Progenitor cell of endocrine pancreas (in vitro differentiated cells): Measurements from ENCODE around the gene PCDHB3. TPM values are rescaled to one million over a fixed set of nuclear protein-coding genes. Genes with fewer than 3 reads are reported as not detected.
A peak's percentile ranks its signal among the peaks of the same experiment; 100 is the strongest.
"Not testable (repeated sequence)": the region's sequence is repeated elsewhere in the genome, so short reads cannot be mapped to it uniquely, and the experiment has no call there.

ENCODE experiments used
- DNase-seq: peaks from one replicate; pipeline ENCODE4 v3.0.0; 2021; ENCODE audit warnings: low spot score; ENCODE audit not compliant: unreplicated experiment
- H3K27ac Mint-ChIP-seq: 2 replicates; pipeline ENCODE4 v1.8.0; 2021; ENCODE audit warnings: mild to moderate bottlenecking, moderate library complexity, mixed read lengths
- H3K27me3 Mint-ChIP-seq: 2 replicates; pipeline ENCODE4 v1.8.0; 2021; ENCODE audit warnings: mixed read lengths
- H3K36me3 Mint-ChIP-seq: 2 replicates; pipeline ENCODE4 v1.8.0; 2022; ENCODE audit warnings: mixed read lengths; ENCODE audit not compliant: insufficient read depth
- H3K4me1 Mint-ChIP-seq: 2 replicates; pipeline ENCODE4 v1.8.0; 2021; ENCODE audit warnings: low read depth, mixed read lengths
- H3K4me3 Mint-ChIP-seq: 2 replicates; pipeline ENCODE4 v1.8.0; 2021; ENCODE audit warnings: low read depth, mild to moderate bottlenecking, moderate library complexity, mixed read lengths
- H3K9me3 Mint-ChIP-seq: 2 replicates; pipeline ENCODE4 v1.8.0; 2021; ENCODE audit warnings: low read depth, mixed read lengths
- total RNA-seq: library from RNA; stranded (reverse); gene quantifications from 2 replicates; pipeline ENCODE4 v1.2.1, GENCODE V29; 2021
- TF ChIP-seq, protein P1 (sequence below): fragments of 200-600 bp; sonication (generic); IDR thresholded peaks from one replicate; pipeline ENCODE4 v1.5.0; 2021; ENCODE audit warnings: antibody characterized with exemption, mild to moderate bottlenecking; ENCODE audit not compliant: unreplicated experiment

The PCDHB3 gene
- total RNA-seq, 1 donor from 2014 or later = 9.1 TPM

GRCh38 chr5:141135030-141135717, 34.9 kb downstream of the PCDHB3 start, which contains the start of gene PCDHB5:
Gene PCDHB5, plus strand, starts transcription at chr5:141135206. Its CDS starts 229 bp downstream, at chr5:141135435.
- Mint-ChIP-seq H3K4me3 (peak within 1 kb of the TSS; percentile 80), H3K27ac (peak within 1 kb of the TSS; percentile 98), H3K36me3 (peaks cover 67% of the 10 kb centered on the region), H3K9me3 (peaks cover 64% of the 10 kb centered on the region), H3K27me3 (no peaks in the 10 kb centered on the region), H3K4me1 (no peaks in the 10 kb centered on the region)
- TF ChIP-seq, protein P1, sequence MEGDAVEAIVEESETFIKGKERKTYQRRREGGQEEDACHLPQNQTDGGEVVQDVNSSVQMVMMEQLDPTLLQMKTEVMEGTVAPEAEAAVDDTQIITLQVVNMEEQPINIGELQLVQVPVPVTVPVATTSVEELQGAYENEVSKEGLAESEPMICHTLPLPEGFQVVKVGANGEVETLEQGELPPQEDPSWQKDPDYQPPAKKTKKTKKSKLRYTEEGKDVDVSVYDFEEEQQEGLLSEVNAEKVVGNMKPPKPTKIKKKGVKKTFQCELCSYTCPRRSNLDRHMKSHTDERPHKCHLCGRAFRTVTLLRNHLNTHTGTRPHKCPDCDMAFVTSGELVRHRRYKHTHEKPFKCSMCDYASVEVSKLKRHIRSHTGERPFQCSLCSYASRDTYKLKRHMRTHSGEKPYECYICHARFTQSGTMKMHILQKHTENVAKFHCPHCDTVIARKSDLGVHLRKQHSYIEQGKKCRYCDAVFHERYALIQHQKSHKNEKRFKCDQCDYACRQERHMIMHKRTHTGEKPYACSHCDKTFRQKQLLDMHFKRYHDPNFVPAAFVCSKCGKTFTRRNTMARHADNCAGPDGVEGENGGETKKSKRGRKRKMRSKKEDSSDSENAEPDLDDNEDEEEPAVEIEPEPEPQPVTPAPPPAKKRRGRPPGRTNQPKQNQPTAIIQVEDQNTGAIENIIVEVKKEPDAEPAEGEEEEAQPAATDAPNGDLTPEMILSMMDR = peak; percentile 62
- no peak for DNase-seq

- no peak for DNase-seq
- Mint-ChIP-seq H3K27ac (peak overlapping the region; percentile 98), H3K27me3 (no peaks in the 10 kb centered on the region), H3K36me3 (peaks cover 66% of the 10 kb centered on the region), H3K4me1 (no peaks in the 10 kb centered on the region), H3K4me3 (peak overlapping the region; percentile 80), H3K9me3 (peaks cover 60% of the 10 kb centered on the region)
- TF ChIP-seq, protein P1 = no peak
Measured at GRCh38 chr5:141135718-141136266, 35.5 kb downstream of the PCDHB3 start.

DNA sequence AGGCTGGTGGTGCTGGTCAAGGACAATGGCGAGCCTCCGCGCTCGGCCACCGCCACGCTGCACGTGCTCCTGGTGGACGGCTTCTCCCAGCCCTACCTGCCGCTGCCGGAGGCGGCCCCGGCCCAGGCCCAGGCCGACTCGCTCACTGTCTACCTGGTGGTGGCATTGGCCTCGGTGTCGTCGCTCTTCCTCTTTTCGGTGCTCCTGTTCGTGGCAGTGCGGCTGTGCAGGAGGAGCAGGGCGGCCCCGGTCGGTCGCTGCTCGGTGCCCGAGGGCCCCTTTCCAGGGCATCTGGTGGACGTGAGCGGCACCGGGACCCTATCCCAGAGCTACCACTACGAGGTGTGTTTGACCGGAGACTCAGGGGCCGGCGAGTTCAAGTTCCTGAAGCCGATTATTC, 37.1 kb downstream of the PCDHB3 start:
- H3K4me3 Mint-ChIP-seq, H3K27me3 Mint-ChIP-seq, H3K4me1 Mint-ChIP-seq: not testable (repeated sequence)

DNA sequence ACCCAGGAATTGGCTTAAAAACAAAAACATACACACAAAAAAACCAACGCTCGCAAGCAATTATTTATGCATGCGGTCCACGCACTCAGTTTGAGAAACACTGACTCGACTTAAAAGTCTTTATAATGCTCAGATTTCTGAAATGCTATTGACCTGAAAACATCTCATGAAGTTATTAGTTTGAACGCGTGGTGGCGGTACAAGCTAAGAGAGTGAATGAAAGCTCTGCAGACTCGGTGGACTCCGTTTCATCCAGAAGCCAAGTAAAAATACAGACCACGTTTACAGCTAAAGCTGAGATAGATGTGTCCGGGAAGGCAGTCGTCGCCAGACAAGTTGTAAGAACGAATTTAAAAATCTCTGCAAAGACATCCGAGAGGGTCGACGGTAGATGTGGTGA, 49.5 kb downstream of the PCDHB3 start, which contains the start of gene PCDHB6:
PCDHB6 (plus strand) TSS at position 246 of the 400 bp plus-strand sequence. CDS start 201 bp downstream, outside the sequence.
- no peaks in the 10 kb centered on the region for H3K27me3 Mint-ChIP-seq
- H3K36me3 Mint-ChIP-seq = peaks cover 48% of the 10 kb centered on the region
- peaks cover 43% of the 10 kb centered on the region for H3K9me3 Mint-ChIP-seq
- no peak within 1 kb of the TSS for H3K4me3 Mint-ChIP-seq
- H3K4me1 Mint-ChIP-seq = no peaks in the 10 kb centered on the region
- no peak for DNase-seq
- TF ChIP-seq, protein P1 = no peak
- peak within 1 kb of the TSS; percentile 5 for H3K27ac Mint-ChIP-seq

More for the DNA sequence above, 37.1 kb downstream of the PCDHB3 start:
- H3K9me3 Mint-ChIP-seq = peaks cover 58% of the 10 kb centered on the region
- peak overlapping the region; percentile 90 for H3K27ac Mint-ChIP-seq
- DNase-seq = not testable (repeated sequence)
- peaks cover 60% of the 10 kb centered on the region for H3K36me3 Mint-ChIP-seq

GRCh38 chr5:141150224-141150992, 50.1 kb downstream of the PCDHB3 start:
- no peaks in the 10 kb centered on the region for H3K4me1 Mint-ChIP-seq

More at GRCh38 chr5:141150224-141150992, 50.1 kb downstream of the PCDHB3 start:
- TF ChIP-seq, protein P1 = no peak
- no peaks in the 10 kb centered on the region for H3K27me3 Mint-ChIP-seq
- peaks cover 48% of the 10 kb centered on the region for H3K36me3 Mint-ChIP-seq
- H3K27ac Mint-ChIP-seq = peak overlapping the region; percentile 5
- DNase-seq = no peak
- no peak overlapping the region for H3K4me3 Mint-ChIP-seq
- peaks cover 42% of the 10 kb centered on the region for H3K9me3 Mint-ChIP-seq
